ENCODE data around the gene BEGAIN. TPM values are rescaled to one million over a fixed set of nuclear protein-coding genes. Genes with fewer than 3 reads are reported as not detected.

BEGAIN gene
- total RNA-seq, 2 experiments from 2014 or later, result 0.76 TPM; not detected in 1

GRCh38 chr14:100524933-100525243 lies 62.3 kb downstream of the BEGAIN start:
- CTCF ChIA-PET (ENCODE audit: unreplicated experiment), result no interaction called here
- no TSS peak for BruUV-seq (replicated peaks)
- Histone ChIP-seq H3K4me1 (ENCODE audit: insufficient read depth, low read length, poor library complexity, severe bottlenecking) (no peaks in the 10 kb centered on the region), H2AFZ (ENCODE audit: low read length) (no peak overlapping the region), H3K9me3 (ENCODE audit: low read length) (no peaks in the 10 kb centered on the region), H4K20me1 (ENCODE audit: insufficient read depth, low read length) (no peaks in the 10 kb centered on the region), H3K9me2 (ENCODE audit: insufficient read depth, low read length) (no peaks in the 10 kb centered on the region), H3K79me2 (ENCODE audit: insufficient read depth, low read depth, low read length) (no peaks in the 10 kb centered on the region), H3K36me3 (ENCODE audit: insufficient read depth, low read length) (no peaks in the 10 kb centered on the region), H3K4me3 (ENCODE audit: low read depth, low read length, poor library complexity, severe bottlenecking) (no peak overlapping the region), H3K27ac (ENCODE audit: low read depth, low read length, poor library complexity, severe bottlenecking) (no peak overlapping the region), H3K4me2 (ENCODE audit: low read length) (no peak overlapping the region)
- POLR2A ChIA-PET, result no interaction called here
- intact Hi-C loops (cut with micrococcal nuclease; ENCODE audit: unreplicated experiment), result loop anchor here (10.0 kb wide), 1 partner anchor 120 kb away; no protein-coding TSS in a partner anchor
- DNase-seq (ENCODE audit: low spot score), result peak; percentile 9
- TF ChIP-seq EZH2phosphoT487 (IDR thresholded peaks at IDR 0.05; ENCODE audit: borderline replicate concordance, low read depth, low read length), result no peak
- TF ChIP-seq, protein P1, sequence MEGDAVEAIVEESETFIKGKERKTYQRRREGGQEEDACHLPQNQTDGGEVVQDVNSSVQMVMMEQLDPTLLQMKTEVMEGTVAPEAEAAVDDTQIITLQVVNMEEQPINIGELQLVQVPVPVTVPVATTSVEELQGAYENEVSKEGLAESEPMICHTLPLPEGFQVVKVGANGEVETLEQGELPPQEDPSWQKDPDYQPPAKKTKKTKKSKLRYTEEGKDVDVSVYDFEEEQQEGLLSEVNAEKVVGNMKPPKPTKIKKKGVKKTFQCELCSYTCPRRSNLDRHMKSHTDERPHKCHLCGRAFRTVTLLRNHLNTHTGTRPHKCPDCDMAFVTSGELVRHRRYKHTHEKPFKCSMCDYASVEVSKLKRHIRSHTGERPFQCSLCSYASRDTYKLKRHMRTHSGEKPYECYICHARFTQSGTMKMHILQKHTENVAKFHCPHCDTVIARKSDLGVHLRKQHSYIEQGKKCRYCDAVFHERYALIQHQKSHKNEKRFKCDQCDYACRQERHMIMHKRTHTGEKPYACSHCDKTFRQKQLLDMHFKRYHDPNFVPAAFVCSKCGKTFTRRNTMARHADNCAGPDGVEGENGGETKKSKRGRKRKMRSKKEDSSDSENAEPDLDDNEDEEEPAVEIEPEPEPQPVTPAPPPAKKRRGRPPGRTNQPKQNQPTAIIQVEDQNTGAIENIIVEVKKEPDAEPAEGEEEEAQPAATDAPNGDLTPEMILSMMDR (conservative IDR thresholded peaks at IDR 0.05; ENCODE audit: low read length), result peak; percentile 74

GRCh38 chr14:100524233-100524932 lies 62.8 kb downstream of the BEGAIN start:
- POLR2A ChIA-PET, result no interaction called here
- H3K4me1 ChIP-seq (ENCODE audit: insufficient read depth, low read length, poor library complexity, severe bottlenecking), result no peaks in the 10 kb centered on the region
- H3K36me3 ChIP-seq (ENCODE audit: insufficient read depth, low read length), result no peaks in the 10 kb centered on the region
- CTCF ChIA-PET (ENCODE audit: unreplicated experiment), result no interaction called here
- H3K79me2 ChIP-seq (ENCODE audit: insufficient read depth, low read depth, low read length), result no peaks in the 10 kb centered on the region
- no peak overlapping the region for H2AFZ ChIP-seq (ENCODE audit: low read length)
- BruUV-seq (replicated peaks), result no TSS peak
- intact Hi-C loops (cut with micrococcal nuclease; ENCODE audit: unreplicated experiment), result loop anchor here (10.0 kb wide), 1 partner anchor 120 kb away; no protein-coding TSS in a partner anchor
- no peaks in the 10 kb centered on the region for H4K20me1 ChIP-seq (ENCODE audit: insufficient read depth, low read length)
- no peak overlapping the region for H3K4me3 ChIP-seq (ENCODE audit: low read depth, low read length, poor library complexity, severe bottlenecking)
- H3K4me2 ChIP-seq (ENCODE audit: low read length), result no peak overlapping the region
- TF ChIP-seq, protein P1 (conservative IDR thresholded peaks at IDR 0.05; ENCODE audit: low read length), result no peak
- no peak for TF ChIP-seq EZH2phosphoT487 (IDR thresholded peaks at IDR 0.05; ENCODE audit: borderline replicate concordance, low read depth, low read length)
- DNase-seq (ENCODE audit: low spot score), result no peak
- H3K9me2 ChIP-seq (ENCODE audit: insufficient read depth, low read length), result no peaks in the 10 kb centered on the region
- H3K27ac ChIP-seq (ENCODE audit: low read depth, low read length, poor library complexity, severe bottlenecking), result no peak overlapping the region
- H3K9me3 ChIP-seq (ENCODE audit: low read length), result no peaks in the 10 kb centered on the region

DNA sequence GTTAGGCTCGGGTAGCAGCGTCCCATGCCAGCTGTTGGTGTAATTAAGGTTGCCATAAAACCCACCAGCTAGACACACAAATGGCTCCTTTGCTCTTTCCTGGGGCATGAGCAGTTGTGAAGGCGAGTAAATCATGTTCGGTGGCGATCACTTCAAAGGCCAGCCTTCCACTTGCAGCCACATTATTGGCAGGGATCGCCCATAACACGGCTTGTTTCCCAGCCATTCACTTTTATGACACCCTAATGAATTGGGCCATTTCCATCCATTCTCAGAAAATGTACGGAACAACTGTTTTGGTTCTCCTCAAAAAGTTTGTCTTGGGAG lies 63.4 kb downstream of the BEGAIN start:
- Histone ChIP-seq H2AFZ (ENCODE audit: low read length) (no peak overlapping the region), H3K9me3 (ENCODE audit: low read length) (no peaks in the 10 kb centered on the region), H3K9me2 (ENCODE audit: insufficient read depth, low read length) (no peaks in the 10 kb centered on the region), H3K79me2 (ENCODE audit: insufficient read depth, low read depth, low read length) (no peaks in the 10 kb centered on the region), H3K27ac (ENCODE audit: low read depth, low read length, poor library complexity, severe bottlenecking) (no peak overlapping the region), H3K36me3 (ENCODE audit: insufficient read depth, low read length) (no peaks in the 10 kb centered on the region), H4K20me1 (ENCODE audit: insufficient read depth, low read length) (no peaks in the 10 kb centered on the region), H3K4me1 (ENCODE audit: insufficient read depth, low read length, poor library complexity, severe bottlenecking) (no peaks in the 10 kb centered on the region), H3K4me3 (ENCODE audit: low read depth, low read length, poor library complexity, severe bottlenecking) (no peak overlapping the region), H3K4me2 (ENCODE audit: low read length) (no peak overlapping the region)
- BruUV-seq (replicated peaks), result no TSS peak
- ChIA-PET CTCF (ENCODE audit: unreplicated experiment) (no interaction called here), POLR2A (no interaction called here)
- intact Hi-C loops (cut with micrococcal nuclease; ENCODE audit: unreplicated experiment), result loop anchor here (10.0 kb wide), 1 partner anchor 121 kb away; no protein-coding TSS in a partner anchor
- no peak for DNase-seq (ENCODE audit: low spot score)
- no peak for TF ChIP-seq EZH2phosphoT487 (IDR thresholded peaks at IDR 0.05; ENCODE audit: borderline replicate concordance, low read depth, low read length)
- TF ChIP-seq, protein P1 (conservative IDR thresholded peaks at IDR 0.05; ENCODE audit: low read length), result no peak
